DOHH2 (cell line): Measurements from ENCODE around the gene NUDT16L1.

Experiments used
- H3F3A ChIP-seq: fragments of 200-600 bp; sonication (generic), shearing (Covaris generic); 2 replicates; pipeline ENCODE4 v1.6.0; 2016; ENCODE audit warnings: antibody characterized with exemption, mild to moderate bottlenecking; ENCODE audit not compliant: control insufficient read depth, insufficient read depth
- H3K27ac ChIP-seq: fragments of 200-600 bp; sonication (generic); 2 replicates; pipeline ENCODE4 v1.5.1; 2014; ENCODE audit warnings: low read depth, mild to moderate bottlenecking, low read length, moderate library complexity
- H3K27me3 ChIP-seq: fragments of 200-600 bp; sonication (generic); 2 replicates; pipeline ENCODE4 v1.6.1; 2014; ENCODE audit warnings: mild to moderate bottlenecking, low read length, mixed read lengths; ENCODE audit not compliant: control insufficient read depth
- H3K36me3 ChIP-seq: fragments of 200-600 bp; sonication (generic); 2 replicates; pipeline ENCODE4 v1.6.1; 2014; ENCODE audit warnings: mild to moderate bottlenecking, low read length, moderate library complexity, mixed read lengths; ENCODE audit not compliant: control insufficient read depth
- H3K4me1 ChIP-seq: fragments of 200-600 bp; sonication (generic); 2 replicates; pipeline ENCODE4 v1.6.1; 2014; ENCODE audit warnings: mild to moderate bottlenecking, low read length, mixed read lengths; ENCODE audit not compliant: control insufficient read depth
- H3K4me2 ChIP-seq: fragments of 200-600 bp; sonication (generic); 2 replicates; pipeline ENCODE4 v1.6.0; 2014; ENCODE audit warnings: mild to moderate bottlenecking, low read length, moderate library complexity
- H3K4me3 ChIP-seq: fragments of 200-600 bp; sonication (generic); 2 replicates; pipeline ENCODE4 v1.5.1; 2014; ENCODE audit warnings: mild to moderate bottlenecking, low read length, mixed read lengths
- H3K79me2 ChIP-seq: fragments of 200-600 bp; sonication (generic); 2 replicates; pipeline ENCODE4 v1.6.1; 2014; ENCODE audit warnings: mild to moderate bottlenecking, low read length, mixed read lengths; ENCODE audit not compliant: control insufficient read depth
- H3K9me2 ChIP-seq: fragments of 200-600 bp; sonication (generic); replicated peaks from 2 replicates; pipeline ENCODE4 v1.6.1; 2014; ENCODE audit warnings: mild to moderate bottlenecking, low read length, mixed read lengths; ENCODE audit not compliant: control insufficient read depth
- H3K9me3 ChIP-seq: fragments of 200-600 bp; sonication (generic); 2 replicates; pipeline ENCODE4 v1.6.1; 2014; ENCODE audit warnings: antibody characterized with exemption, low read length, mixed read lengths; ENCODE audit not compliant: control insufficient read depth, insufficient read depth
- H4K20me1 ChIP-seq: fragments of 200-600 bp; sonication (generic); 2 replicates; pipeline ENCODE4 v1.6.0; 2014; ENCODE audit warnings: low read depth, mild to moderate bottlenecking, antibody characterized with exemption, low read length, moderate library complexity; ENCODE audit not compliant: control insufficient read depth, insufficient read depth
- EZH2phosphoT487 ChIP-seq: fragments of 200-600 bp; sonication (generic); IDR thresholded peaks from 2 replicates; pipeline ENCODE4 v1.6.1; 2017; ENCODE audit warnings: borderline replicate concordance, mild to moderate bottlenecking, antibody characterized with exemption, low read length, moderate library complexity, mixed read lengths
- TF ChIP-seq, protein P1 (sequence below): fragments of 200-600 bp; sonication (generic); IDR thresholded peaks from one replicate; pipeline ENCODE4 v1.5.1; 2014; ENCODE audit warnings: antibody characterized with exemption, mild to moderate bottlenecking, low read depth, low read length; ENCODE audit not compliant: poor library complexity, severe bottlenecking

Gene NUDT16L1

GRCh38 chr16:4656695-4657686 is 36.4 kb upstream of the NUDT16L1 start:
- H3K4me2 ChIP-seq = no peak overlapping the region
- no peak overlapping the region for H3K27ac ChIP-seq
- no peaks in the 10 kb centered on the region for H3F3A ChIP-seq
- H3K4me1 ChIP-seq = no peaks in the 10 kb centered on the region
- TF ChIP-seq EZH2phosphoT487 = no peak
- TF ChIP-seq, protein P1, sequence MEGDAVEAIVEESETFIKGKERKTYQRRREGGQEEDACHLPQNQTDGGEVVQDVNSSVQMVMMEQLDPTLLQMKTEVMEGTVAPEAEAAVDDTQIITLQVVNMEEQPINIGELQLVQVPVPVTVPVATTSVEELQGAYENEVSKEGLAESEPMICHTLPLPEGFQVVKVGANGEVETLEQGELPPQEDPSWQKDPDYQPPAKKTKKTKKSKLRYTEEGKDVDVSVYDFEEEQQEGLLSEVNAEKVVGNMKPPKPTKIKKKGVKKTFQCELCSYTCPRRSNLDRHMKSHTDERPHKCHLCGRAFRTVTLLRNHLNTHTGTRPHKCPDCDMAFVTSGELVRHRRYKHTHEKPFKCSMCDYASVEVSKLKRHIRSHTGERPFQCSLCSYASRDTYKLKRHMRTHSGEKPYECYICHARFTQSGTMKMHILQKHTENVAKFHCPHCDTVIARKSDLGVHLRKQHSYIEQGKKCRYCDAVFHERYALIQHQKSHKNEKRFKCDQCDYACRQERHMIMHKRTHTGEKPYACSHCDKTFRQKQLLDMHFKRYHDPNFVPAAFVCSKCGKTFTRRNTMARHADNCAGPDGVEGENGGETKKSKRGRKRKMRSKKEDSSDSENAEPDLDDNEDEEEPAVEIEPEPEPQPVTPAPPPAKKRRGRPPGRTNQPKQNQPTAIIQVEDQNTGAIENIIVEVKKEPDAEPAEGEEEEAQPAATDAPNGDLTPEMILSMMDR = no peak
- H3K36me3 ChIP-seq = peaks cover 10% of the 10 kb centered on the region; the same call in 1 of the 2 replicates
- no peaks in the 10 kb centered on the region for H3K9me2 ChIP-seq
- H4K20me1 ChIP-seq = no peaks in the 10 kb centered on the region
- H3K9me3 ChIP-seq = no peaks in the 10 kb centered on the region
- H3K27me3 ChIP-seq = no peaks in the 10 kb centered on the region
- H3K4me3 ChIP-seq = no peak overlapping the region
- H3K79me2 ChIP-seq = no peaks in the 10 kb centered on the region

- Histone ChIP-seq H3K27me3 (no peaks in the 10 kb centered on the region), H3K4me1 (peaks cover 2% of the 10 kb centered on the region), H3K79me2 (no peaks in the 10 kb centered on the region), H3K27ac (no peak overlapping the region), H3K9me3 (no peaks in the 10 kb centered on the region), H3K36me3 (peaks cover 9% of the 10 kb centered on the region), H3K9me2 (no peaks in the 10 kb centered on the region), H3F3A (no peaks in the 10 kb centered on the region), H3K4me2 (no peak overlapping the region), H3K4me3 (no peak overlapping the region), H4K20me1 (no peaks in the 10 kb centered on the region)
- TF ChIP-seq, protein P1 = no peak
- TF ChIP-seq EZH2phosphoT487 = no peak
These were observed 33.7 kb upstream of the NUDT16L1 start for GRCh38 chr16:4659363-4660353.

- TF ChIP-seq EZH2phosphoT487 = no peak
- TF ChIP-seq, protein P1 = no peak
- Histone ChIP-seq H3K9me2 (no peaks in the 10 kb centered on the region), H3K9me3 (no peaks in the 10 kb centered on the region), H3K4me3 (no peak overlapping the region), H3K4me2 (no peak overlapping the region), H3K27me3 (no peaks in the 10 kb centered on the region), H3F3A (no peaks in the 10 kb centered on the region), H3K27ac (no peak overlapping the region), H4K20me1 (no peaks in the 10 kb centered on the region), H3K36me3 (peaks cover 8% of the 10 kb centered on the region), H3K4me1 (peaks cover 8% of the 10 kb centered on the region), H3K79me2 (no peaks in the 10 kb centered on the region)
These were observed 32.8 kb upstream of the NUDT16L1 start for GRCh38 chr16:4660454-4661007.
